Tibial nerve (tissue), 4 donors: ENCODE results near the gene ASXL3. TPM values are rescaled to one million over a fixed set of nuclear protein-coding genes. Genes with fewer than 3 reads are reported as not detected.
A peak's percentile ranks its signal among the peaks of the same experiment; 100 is the strongest.

Experiments used
- DNase-seq, 2 donors: peaks; one replicate each; pipeline ENCODE4 v3.0.0-alpha.2; 2019; ENCODE audit warnings: low spot score in 2 of 2
- H3K27ac ChIP-seq, 4 donors: fragments of 200-600 bp; sonication (generic) in 3 of 4; one replicate each; pipeline ENCODE4 v1.5.1; 2017 to 2019; ENCODE audit warnings: mild to moderate bottlenecking in 1 of 4
- H3K27me3 ChIP-seq, 2 donors: fragments of 200-600 bp; sonication (generic) in 1 of 2; one replicate each; pipeline versions ENCODE4 v1.5.1 to v1.6.0; 2017 to 2019
- H3K36me3 ChIP-seq, 3 donors: fragments of 200-600 bp; sonication (generic); one replicate each; pipeline ENCODE4 v1.5.1; 2018 to 2019
- H3K4me1 ChIP-seq, 4 donors: fragments of 200-600 bp; sonication (generic) in 3 of 4; one replicate each; pipeline ENCODE4 v1.5.1; 2017 to 2019
- H3K4me3 ChIP-seq, 4 donors: fragments of 200-600 bp; sonication (generic) in 3 of 4; one replicate each; pipeline ENCODE4 v1.5.1; 2017 to 2019; ENCODE audit warnings: mild to moderate bottlenecking in 1 of 4, moderate library complexity in 1 of 4
- H3K9me3 ChIP-seq, 4 donors: fragments of 200-600 bp; sonication (generic) in 3 of 4; one replicate each; pipeline ENCODE4 v1.5.1; 2017 to 2019
- EP300 ChIP-seq, 2 donors: sonication (generic); formaldehyde crosslinking; IDR thresholded peaks; one replicate each; pipeline ENCODE4 v1.6.1; 2017; ENCODE audit warnings: antibody characterized with exemption in 2 of 2, mild to moderate bottlenecking in 1 of 2
- POLR2A ChIP-seq, 2 donors: fragments of 450-650 bp; IDR thresholded peaks; one replicate each; pipeline ENCODE4 v1.6.1; 2017; ENCODE audit warnings: antibody characterized with exemption in 2 of 2, mild to moderate bottlenecking in 2 of 2, moderate library complexity in 2 of 2
- WGBS, 2 donors: methylation state at CpG; one replicate each; pipeline ENCODE4 v1.1.5; 2018; 5-methylcytosine and 5-hydroxymethylcytosine counted together
- total RNA-seq, 4 donors: library from RNA; depleted of rRNA; stranded (reverse); fragments of >200 nt; gene quantifications; one replicate each; pipeline ENCODE4 v1.1.0, GENCODE V29; 2016
- TF ChIP-seq, protein P1 (sequence below), 5 experiments: fragments of 200-600 bp in 3 of 5; fragments of 450-650 bp in 2 of 5; sonication (generic) in 3 of 5; IDR thresholded peaks; one replicate each; pipeline ENCODE4 v1.5.1; 2016 to 2019; ENCODE audit warnings: antibody characterized with exemption in 5 of 5, mild to moderate bottlenecking in 3 of 5, moderate library complexity in 2 of 5

ASXL3 gene
- total RNA-seq, 4 donors from 2014 or later: 3.7 to 7.2 (median 6.2) TPM

DNA sequence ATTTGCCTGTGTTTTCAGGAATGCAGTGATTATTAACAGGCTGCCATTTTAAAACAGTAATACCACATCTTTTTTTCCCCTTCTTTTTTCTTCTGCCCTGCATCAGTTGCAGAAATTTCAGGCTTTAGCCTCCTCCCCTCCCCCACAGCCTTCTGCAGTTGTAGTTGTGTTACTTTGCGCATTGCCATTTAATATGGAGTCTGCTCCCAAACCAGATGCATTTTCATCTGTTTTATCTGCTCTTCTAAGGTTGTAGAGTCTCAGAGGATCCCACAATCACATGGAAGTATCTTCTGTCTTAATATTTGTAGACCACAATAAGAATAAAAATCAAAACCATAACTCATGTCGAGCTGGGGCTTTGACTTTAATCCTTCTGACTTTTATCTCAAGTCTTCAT is 3.8 kb downstream of the ASXL3 start:
- TF ChIP-seq EP300 (IDR thresholded peaks at IDR 0.05): no peak
- TF ChIP-seq, protein P1, sequence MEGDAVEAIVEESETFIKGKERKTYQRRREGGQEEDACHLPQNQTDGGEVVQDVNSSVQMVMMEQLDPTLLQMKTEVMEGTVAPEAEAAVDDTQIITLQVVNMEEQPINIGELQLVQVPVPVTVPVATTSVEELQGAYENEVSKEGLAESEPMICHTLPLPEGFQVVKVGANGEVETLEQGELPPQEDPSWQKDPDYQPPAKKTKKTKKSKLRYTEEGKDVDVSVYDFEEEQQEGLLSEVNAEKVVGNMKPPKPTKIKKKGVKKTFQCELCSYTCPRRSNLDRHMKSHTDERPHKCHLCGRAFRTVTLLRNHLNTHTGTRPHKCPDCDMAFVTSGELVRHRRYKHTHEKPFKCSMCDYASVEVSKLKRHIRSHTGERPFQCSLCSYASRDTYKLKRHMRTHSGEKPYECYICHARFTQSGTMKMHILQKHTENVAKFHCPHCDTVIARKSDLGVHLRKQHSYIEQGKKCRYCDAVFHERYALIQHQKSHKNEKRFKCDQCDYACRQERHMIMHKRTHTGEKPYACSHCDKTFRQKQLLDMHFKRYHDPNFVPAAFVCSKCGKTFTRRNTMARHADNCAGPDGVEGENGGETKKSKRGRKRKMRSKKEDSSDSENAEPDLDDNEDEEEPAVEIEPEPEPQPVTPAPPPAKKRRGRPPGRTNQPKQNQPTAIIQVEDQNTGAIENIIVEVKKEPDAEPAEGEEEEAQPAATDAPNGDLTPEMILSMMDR (IDR thresholded peaks at IDR 0.05): no peak
- Histone ChIP-seq H3K4me1 (peaks cover 0 to 63% (median 0%) of the 10 kb centered on the region in 4 donors), H3K4me3 (no peak overlapping the region), H3K27me3 (no peaks in the 10 kb centered on the region), H3K27ac (peak overlapping the region; percentile 2 to 85 (median 42)), H3K9me3 (no peaks in the 10 kb centered on the region), H3K36me3 (no peaks in the 10 kb centered on the region)
- 43 to 51% methylated on average over 2 of the region's 2 CpGs for WGBS, 2 donors
- no peak for DNase-seq

DNA sequence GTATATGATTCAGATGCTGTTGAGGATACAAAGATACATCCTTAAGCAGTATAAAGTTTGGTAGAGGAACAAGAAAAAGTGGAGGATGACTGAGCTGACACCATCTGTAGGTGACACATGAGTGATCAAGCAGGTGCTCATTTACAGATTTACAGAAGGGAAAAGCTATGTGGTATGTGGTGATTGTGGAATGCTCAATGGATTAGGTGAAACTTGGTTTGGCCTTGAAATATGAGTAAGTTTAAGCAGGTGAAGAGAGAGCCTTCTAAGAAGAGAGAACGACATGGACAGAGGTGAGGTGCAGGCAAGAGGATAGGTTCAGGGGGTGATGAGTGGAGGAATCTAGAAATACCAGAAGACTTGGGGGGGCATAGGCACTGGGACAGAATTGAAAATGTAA is 5.9 kb downstream of the ASXL3 start:
- H3K36me3 ChIP-seq: no peaks in the 10 kb centered on the region
- H3K4me3 ChIP-seq: no peak overlapping the region
- WGBS, 2 donors: 88 to 96% methylated on average over 1 of the region's 1 CpG
- peak overlapping the region in 2 of 4 donors; percentile 65 to 85 for H3K27ac ChIP-seq
- no peak for DNase-seq
- TF ChIP-seq, protein P1 (IDR thresholded peaks at IDR 0.05): no peak
- TF ChIP-seq EP300 (IDR thresholded peaks at IDR 0.05) (no peak), POLR2A (IDR thresholded peaks at IDR 0.05) (no peak)
- H3K27me3 ChIP-seq: no peaks in the 10 kb centered on the region
- peaks cover 0 to 8% (median 1%) of the 10 kb centered on the region in 4 donors for H3K9me3 ChIP-seq
- peaks cover 0 to 55% (median 0%) of the 10 kb centered on the region in 4 donors for H3K4me1 ChIP-seq

DNA sequence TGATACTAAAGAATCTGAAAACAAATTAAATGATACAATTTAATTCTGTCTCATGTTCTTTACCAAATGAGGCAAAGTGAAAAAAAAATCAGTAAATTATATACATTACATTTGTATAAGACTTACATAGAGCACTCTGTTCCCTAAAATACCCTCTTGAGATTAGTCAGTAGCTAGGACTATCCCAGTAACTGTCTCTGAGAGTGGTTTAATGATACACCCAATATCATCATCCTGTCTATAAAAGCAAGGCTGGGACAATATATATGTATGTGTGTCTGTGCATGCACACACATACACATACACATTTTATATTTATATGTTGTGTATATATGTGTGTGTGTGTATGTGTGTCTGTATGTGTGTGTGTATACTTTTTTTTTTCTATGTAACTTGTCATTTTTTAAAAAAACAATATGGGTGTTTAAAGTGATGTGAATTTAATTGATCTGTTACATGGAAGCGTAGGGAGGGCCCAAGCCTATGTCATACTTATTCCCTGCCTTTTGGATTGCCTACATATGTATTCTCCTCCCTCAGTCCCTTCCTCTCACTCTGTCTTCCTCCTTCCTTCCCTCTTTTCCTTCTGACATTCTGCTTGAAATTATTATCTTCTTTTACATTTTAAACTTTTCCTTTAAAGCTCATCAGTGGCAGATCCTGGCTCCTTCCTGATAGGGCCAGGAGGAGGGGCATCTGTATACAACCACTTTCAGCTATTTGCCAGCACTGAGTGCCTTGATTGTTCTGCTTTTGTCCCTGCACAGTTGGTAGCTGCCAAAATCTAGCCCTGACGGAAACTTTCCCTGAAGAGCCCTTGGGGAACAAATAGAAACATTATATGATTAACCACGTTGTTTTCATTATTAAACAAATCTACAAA is 6.8 kb downstream of the ASXL3 start:
- no peak for DNase-seq
- no peaks in the 10 kb centered on the region for H3K36me3 ChIP-seq
- H3K27ac ChIP-seq: peak overlapping the region; percentile 16 to 85 (median 68)
- H3K4me3 ChIP-seq: peak overlapping the region in 2 of 4 donors; percentile 0 to 3
- H3K4me1 ChIP-seq: peaks cover 0 to 52% (median 0%) of the 10 kb centered on the region in 4 donors
- H3K9me3 ChIP-seq: peaks cover 0 to 8% (median 1%) of the 10 kb centered on the region in 4 donors
- 31 to 44% methylated on average over 3 of the region's 3 CpGs for WGBS, 2 donors
- TF ChIP-seq POLR2A (IDR thresholded peaks at IDR 0.05) (no peak), EP300 (IDR thresholded peaks at IDR 0.05) (no peak)
- TF ChIP-seq, protein P1 (IDR thresholded peaks at IDR 0.05): no peak
- no peaks in the 10 kb centered on the region for H3K27me3 ChIP-seq

DNA sequence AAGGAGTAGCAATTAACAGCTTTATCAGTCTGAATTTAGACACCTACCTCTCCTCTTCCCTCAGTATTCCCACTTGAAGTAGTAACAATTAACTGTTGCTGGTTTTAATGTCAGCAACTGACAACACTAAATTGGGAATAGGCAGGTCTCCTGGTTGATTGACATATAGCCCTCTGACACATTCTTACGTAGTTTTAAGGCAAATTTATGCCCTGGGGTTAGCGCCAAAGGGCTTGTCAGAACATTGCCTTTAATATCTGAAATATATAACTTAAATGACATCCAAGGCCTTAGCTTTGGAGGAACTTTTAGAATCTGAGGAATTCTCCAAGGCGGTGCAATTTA is 7.4 kb downstream of the ASXL3 start:
- H3K36me3 ChIP-seq: no peaks in the 10 kb centered on the region
- no peak for DNase-seq
- peaks cover 0 to 49% (median 0%) of the 10 kb centered on the region in 4 donors for H3K4me1 ChIP-seq
- no peaks in the 10 kb centered on the region for H3K27me3 ChIP-seq
- 46 to 51% methylated on average over 3 of the region's 3 CpGs for WGBS, 2 donors
- peak overlapping the region; percentile 16 to 85 (median 68) for H3K27ac ChIP-seq
- TF ChIP-seq EP300 (IDR thresholded peaks at IDR 0.05) (no peak), POLR2A (IDR thresholded peaks at IDR 0.05) (no peak)
- TF ChIP-seq, protein P1 (IDR thresholded peaks at IDR 0.05): no peak
- peaks cover 0 to 8% (median 1%) of the 10 kb centered on the region in 4 donors for H3K9me3 ChIP-seq
- H3K4me3 ChIP-seq: peak overlapping the region in 2 of 4 donors; percentile 0 to 3

DNA sequence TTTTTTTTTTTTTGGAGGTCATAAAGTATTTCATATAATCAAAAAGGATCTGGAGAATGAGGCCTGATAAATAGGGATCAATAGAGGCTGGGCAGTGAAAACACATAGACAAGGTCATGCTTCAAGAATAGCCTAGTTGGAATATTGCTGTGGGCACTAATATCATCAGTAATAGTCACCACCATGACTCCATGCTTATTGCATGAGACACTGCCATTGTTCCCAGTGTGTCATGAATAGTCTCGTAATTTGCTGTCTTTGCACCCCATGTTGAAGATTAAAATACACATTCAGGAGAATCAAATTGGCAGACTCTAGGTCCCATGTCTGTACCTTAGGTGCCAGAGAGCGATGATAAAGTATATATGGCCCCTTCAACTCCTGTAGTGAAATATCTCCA is 10.3 kb downstream of the ASXL3 start:
- no peaks in the 10 kb centered on the region for H3K36me3 ChIP-seq
- TF ChIP-seq EP300 (IDR thresholded peaks at IDR 0.05): no peak
- TF ChIP-seq, protein P1 (IDR thresholded peaks at IDR 0.05): no peak
- no peak for TF ChIP-seq POLR2A (IDR thresholded peaks at IDR 0.05)
- 93 to 100% methylated on average over 2 of the region's 2 CpGs for WGBS, 2 donors
- no peak overlapping the region for H3K27ac ChIP-seq
- no peak for DNase-seq
- peaks cover 0 to 22% (median 0%) of the 10 kb centered on the region in 4 donors for H3K4me1 ChIP-seq
- H3K9me3 ChIP-seq: peaks cover 0 to 8% (median 1%) of the 10 kb centered on the region in 4 donors
- no peak overlapping the region for H3K4me3 ChIP-seq
- H3K27me3 ChIP-seq: no peaks in the 10 kb centered on the region
